ENCODE results near the gene ARHGAP40. TPM values are rescaled to one million over a fixed set of nuclear protein-coding genes. Genes with fewer than 3 reads are reported as not detected.

The ARHGAP40 gene
- total and polyA plus RNA-seq, 2 donors (not counting 1 experiment from before 2014, with no cell fraction given), result not detected

GRCh38 chr20:38603286-38603685, 1.7 kb downstream of the ARHGAP40 start:
- Histone ChIP-seq H3K79me2 (ENCODE audit: control insufficient read depth, insufficient read depth, low read length) (no peaks in the 10 kb centered on the region), H3K4me3 (replicated peaks in 1 of 4; ENCODE audit: control extremely low read depth in 1 of 4, insufficient read depth in 1 of 4, low read depth in 3 of 4, low read length in 4 of 4) (no peak overlapping the region), H3K9ac (ENCODE audit: insufficient read depth, low read length) (no peak overlapping the region), H3K27me3 (ENCODE audit: control insufficient read depth, insufficient read depth, low read length) (peaks cover 45% of the 10 kb centered on the region), H4K20me1 (ENCODE audit: control insufficient read depth, extremely low read depth, insufficient read depth, low read length) (no peaks in the 10 kb centered on the region), H2AFZ (ENCODE audit: low read length) (no peak overlapping the region), H3K36me3 (ENCODE audit: control insufficient read depth, insufficient read depth, low read length) (no peaks in the 10 kb centered on the region), H3K9me3 (ENCODE audit: control insufficient read depth, insufficient read depth, low read depth, low read length) (no peaks in the 10 kb centered on the region), H3K4me2 (ENCODE audit: extremely low read depth, insufficient read depth, low read length) (no peak overlapping the region), H3K27ac (ENCODE audit: insufficient read depth, low read length) (no peak overlapping the region), H3K4me1 (ENCODE audit: control insufficient read depth, extremely low read depth, insufficient read depth, low read length) (no peaks in the 10 kb centered on the region)
- DNase-seq (ENCODE audit: low read depth in 2 of 2), result no peak
- TF ChIP-seq CTCF (conservative IDR thresholded peaks at IDR 0.05 in 1 of 2, IDR thresholded peaks at IDR 0.05 in 1 of 2; ENCODE audit: low read depth in 1 of 2, low read length in 2 of 2), result no peak
- TF ChIP-seq EZH2 (IDR thresholded peaks at IDR 0.05; ENCODE audit: low read length, missing control alignments), result no peak

DNA sequence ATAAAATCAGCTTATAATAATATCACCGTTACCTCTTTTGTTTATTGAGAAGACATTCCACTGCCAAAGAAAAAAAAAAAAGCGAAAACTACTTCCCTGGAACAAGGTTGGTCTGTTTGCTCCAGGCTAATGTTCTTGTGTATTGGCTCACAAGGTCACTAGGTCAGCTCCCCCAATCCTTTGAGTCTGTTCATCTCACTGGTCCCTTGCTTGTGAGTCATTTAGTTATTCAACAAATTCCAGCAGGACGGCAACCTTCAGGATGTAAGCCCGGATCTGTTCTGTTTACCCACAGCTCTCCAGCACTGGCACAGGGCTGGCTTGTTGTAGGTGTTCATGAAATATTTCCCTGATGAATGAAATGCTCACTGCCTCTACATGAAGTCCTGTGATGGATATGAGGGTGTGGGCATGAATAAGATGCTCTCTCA, 3.3 kb downstream of the ARHGAP40 start:
- Histone ChIP-seq H3K27me3 (ENCODE audit: control insufficient read depth, insufficient read depth, low read length) (peaks cover 42% of the 10 kb centered on the region), H3K9ac (ENCODE audit: insufficient read depth, low read length) (no peak overlapping the region), H3K4me1 (ENCODE audit: control insufficient read depth, extremely low read depth, insufficient read depth, low read length) (no peaks in the 10 kb centered on the region), H3K36me3 (ENCODE audit: control insufficient read depth, insufficient read depth, low read length) (no peaks in the 10 kb centered on the region), H3K27ac (ENCODE audit: insufficient read depth, low read length) (no peak overlapping the region), H3K9me3 (ENCODE audit: control insufficient read depth, insufficient read depth, low read depth, low read length) (no peaks in the 10 kb centered on the region), H3K79me2 (ENCODE audit: control insufficient read depth, insufficient read depth, low read length) (no peaks in the 10 kb centered on the region), H4K20me1 (ENCODE audit: control insufficient read depth, extremely low read depth, insufficient read depth, low read length) (no peaks in the 10 kb centered on the region), H3K4me2 (ENCODE audit: extremely low read depth, insufficient read depth, low read length) (no peak overlapping the region), H3K4me3 (replicated peaks in 1 of 4; ENCODE audit: control extremely low read depth in 1 of 4, insufficient read depth in 1 of 4, low read depth in 3 of 4, low read length in 4 of 4) (no peak overlapping the region), H2AFZ (ENCODE audit: low read length) (no peak overlapping the region)
- peak in 1 of 2 donors; percentile 60 for DNase-seq (ENCODE audit: low read depth in 2 of 2)
- TF ChIP-seq CTCF (conservative IDR thresholded peaks at IDR 0.05 in 1 of 2, IDR thresholded peaks at IDR 0.05 in 1 of 2; ENCODE audit: low read depth in 1 of 2, low read length in 2 of 2) (no peak), EZH2 (IDR thresholded peaks at IDR 0.05; ENCODE audit: low read length, missing control alignments) (no peak)

- Histone ChIP-seq H3K4me1 (ENCODE audit: control insufficient read depth, extremely low read depth, insufficient read depth, low read length) (no peaks in the 10 kb centered on the region), H2AFZ (ENCODE audit: low read length) (no peak overlapping the region), H3K9ac (ENCODE audit: insufficient read depth, low read length) (no peak overlapping the region), H3K9me3 (ENCODE audit: control insufficient read depth, insufficient read depth, low read depth, low read length) (no peaks in the 10 kb centered on the region), H3K27me3 (ENCODE audit: control insufficient read depth, insufficient read depth, low read length) (peaks cover 20% of the 10 kb centered on the region), H4K20me1 (ENCODE audit: control insufficient read depth, extremely low read depth, insufficient read depth, low read length) (no peaks in the 10 kb centered on the region), H3K4me2 (ENCODE audit: extremely low read depth, insufficient read depth, low read length) (no peak overlapping the region), H3K79me2 (ENCODE audit: control insufficient read depth, insufficient read depth, low read length) (no peaks in the 10 kb centered on the region), H3K36me3 (ENCODE audit: control insufficient read depth, insufficient read depth, low read length) (no peaks in the 10 kb centered on the region), H3K27ac (ENCODE audit: insufficient read depth, low read length) (no peak overlapping the region), H3K4me3 (replicated peaks in 1 of 4; ENCODE audit: control extremely low read depth in 1 of 4, insufficient read depth in 1 of 4, low read depth in 3 of 4, low read length in 4 of 4) (no peak overlapping the region)
- TF ChIP-seq EZH2 (IDR thresholded peaks at IDR 0.05; ENCODE audit: low read length, missing control alignments) (peak; percentile 43), CTCF (conservative IDR thresholded peaks at IDR 0.05 in 1 of 2, IDR thresholded peaks at IDR 0.05 in 1 of 2; ENCODE audit: low read depth in 1 of 2, low read length in 2 of 2) (no peak)
- DNase-seq (ENCODE audit: low read depth in 2 of 2), result no peak
Measured at GRCh38 chr20:38607351-38607750, 5.7 kb downstream of the ARHGAP40 start.
